B cell (primary cell): ENCODE measurements around the gene TIGD6.

Experiments used
- CTCF ChIP-seq: fragments of 200-600 bp; IDR thresholded peaks from one replicate; pipeline ENCODE4 v1.8.0; 2022; ENCODE audit warnings: antibody characterized with exemption, mild to moderate bottlenecking
- EZH2 ChIP-seq: IDR thresholded peaks from 2 replicates; pipeline ENCODE4 v1.6.1; 2012; ENCODE audit warnings: borderline replicate concordance, low read depth, mild to moderate bottlenecking, moderate library complexity, low read length; ENCODE audit not compliant: insufficient read depth, poor library complexity, severe bottlenecking

- TF ChIP-seq CTCF (no peak), EZH2 (no peak)
These were observed 4.1 kb downstream of the TIGD6 start for GRCh38 chr5:149996205-149996890.
